Stimulated activated naive B cell treated with anti-CD40 and anti-IgM and Interleukin-4, amounts not matched to agents 10 μg/mL and 1 μg/mL and 100 μg/mL, for 72 hours (primary cell): ENCODE data around the gene ZNF174.

Experiments
- ATAC-seq, 2 donors: fragments of 150-1000 bp; cut with Tn5 transposase; replicated peaks; 2 replicates each; pipeline ENCODE4 v1.10.0; 2021; ENCODE audit warnings: moderate library complexity in 1 of 2
- DNase-seq: peaks from one replicate; pipeline ENCODE4 v3.0.0; 2021
- H3K27ac Mint-ChIP-seq: one replicate; pipeline ENCODE4 v1.8.0; 2022; ENCODE audit warnings: mild to moderate bottlenecking, mixed read lengths
- H3K27me3 Mint-ChIP-seq, 2 donors: one replicate each; pipeline ENCODE4 v1.8.0; 2022; ENCODE audit warnings: mixed read lengths in 2 of 2
- H3K36me3 Mint-ChIP-seq, 2 donors: one replicate each; pipeline ENCODE4 v1.8.0; 2022; ENCODE audit warnings: mixed read lengths in 2 of 2, mild to moderate bottlenecking in 1 of 2
- H3K4me1 Mint-ChIP-seq, 2 donors: one replicate each; pipeline ENCODE4 v1.8.0; 2022; ENCODE audit warnings: mixed read lengths in 2 of 2, mild to moderate bottlenecking in 1 of 2
- H3K4me3 Mint-ChIP-seq, 2 donors: one replicate each; pipeline ENCODE4 v1.8.0; 2022; ENCODE audit warnings: mild to moderate bottlenecking in 2 of 2, mixed read lengths in 2 of 2, moderate library complexity in 1 of 2
- H3K9me3 Mint-ChIP-seq, 2 donors: one replicate each; pipeline ENCODE4 v1.8.0; 2022; ENCODE audit warnings: mixed read lengths in 2 of 2, mild to moderate bottlenecking in 1 of 2

ZNF174 gene

DNA sequence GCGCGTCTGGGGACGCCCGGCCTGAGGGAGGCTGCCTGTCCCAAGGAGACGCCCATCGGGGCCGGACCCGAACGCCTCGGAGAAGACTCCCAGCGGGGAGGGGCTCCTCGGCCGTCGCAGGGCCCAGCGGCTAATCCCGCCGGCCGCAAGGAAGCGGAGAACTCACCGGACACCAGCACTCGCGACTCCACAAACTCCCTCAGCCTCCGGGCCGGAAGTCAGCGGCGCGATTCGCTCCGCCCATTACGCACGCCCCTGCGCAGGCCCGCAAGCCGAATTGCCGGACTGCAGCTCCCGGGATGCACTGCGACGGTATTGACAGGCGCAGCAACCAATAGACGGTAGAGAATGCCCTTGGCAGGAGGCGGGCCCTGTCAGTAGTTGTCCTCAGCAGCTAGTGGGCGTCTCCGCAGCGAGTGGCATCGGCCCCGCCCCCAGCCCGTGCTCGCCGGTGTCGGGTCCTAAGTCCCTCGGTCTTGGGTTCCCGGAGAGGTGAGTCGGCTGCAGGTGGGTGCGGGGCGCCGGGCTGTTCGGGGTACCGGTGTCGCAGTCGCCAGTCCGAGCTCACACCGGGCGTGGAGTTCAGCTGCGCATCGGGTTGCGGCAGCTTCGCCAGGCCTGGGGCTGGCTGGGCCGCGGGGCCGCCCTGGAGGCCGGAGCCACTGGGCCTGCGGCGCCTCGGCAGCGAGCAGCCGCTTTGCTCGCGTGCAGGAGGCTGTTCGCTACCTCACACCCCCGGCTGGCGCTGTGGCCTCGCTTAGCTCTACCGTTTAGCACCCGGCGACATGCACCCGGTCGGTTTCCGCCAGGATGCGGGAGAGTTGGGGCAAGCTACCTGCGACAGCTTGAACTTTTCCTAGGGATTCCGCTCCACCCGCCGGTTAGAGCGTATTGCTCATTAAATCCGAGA lies at the start of gene ZNF174, which contains the start of gene ZSCAN32:
Gene ZNF174 (plus strand): TSS at position 437 of the 910 bp plus-strand sequence. CDS start 790 bp downstream, outside the sequence.
Gene ZSCAN32 (minus strand): TSS at position 226 of the 910 bp plus-strand sequence. CDS start 3,447 bp downstream, outside the sequence.
- DNase-seq: peak; percentile 99
- Mint-ChIP-seq H3K4me1 (peaks cover 29 to 40% of the 10 kb centered on the region in 2 donors), H3K27me3 (no peaks in the 10 kb centered on the region), H3K36me3 (peaks cover 54 to 66% of the 10 kb centered on the region in 2 donors), H3K4me3 (peak within 1 kb of the TSS; percentile 96 to 98), H3K27ac (peak within 1 kb of the TSS; percentile 95), H3K9me3 (peaks cover 7 to 21% of the 10 kb centered on the region in 2 donors)
- ATAC-seq: peak; percentile 97

DNA sequence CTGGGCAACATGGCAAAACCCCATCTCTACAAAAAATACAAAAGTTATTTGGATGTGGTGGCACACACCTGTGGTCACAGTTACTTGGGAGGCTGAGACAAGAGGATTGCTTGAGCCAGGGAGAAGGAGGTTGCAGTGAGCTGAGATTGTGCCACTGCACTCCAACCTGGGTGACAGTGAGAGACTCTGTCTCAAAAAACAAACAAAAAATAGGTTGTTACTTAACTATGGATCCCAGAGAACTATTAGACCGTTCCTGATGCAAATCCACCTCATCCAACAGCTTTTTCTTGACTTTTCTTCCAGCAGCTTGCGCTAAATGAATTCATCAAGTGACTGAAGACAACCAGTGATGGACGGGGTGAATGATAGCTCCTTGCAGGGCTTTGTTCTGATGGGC lies 45.4 kb upstream of the ZNF174 start, which contains the start of gene OR2C1:
Gene OR2C1 (plus strand): TSS at position 301 of the 400 bp plus-strand sequence. CDS start 52 bp downstream, at position 353.
- no peak within 1 kb of the TSS for H3K27ac Mint-ChIP-seq
- H3K27me3 Mint-ChIP-seq: peaks cover 11 to 18% of the 10 kb centered on the region in 2 donors
- peaks cover 22 to 36% of the 10 kb centered on the region in 2 donors for H3K36me3 Mint-ChIP-seq

DNA sequence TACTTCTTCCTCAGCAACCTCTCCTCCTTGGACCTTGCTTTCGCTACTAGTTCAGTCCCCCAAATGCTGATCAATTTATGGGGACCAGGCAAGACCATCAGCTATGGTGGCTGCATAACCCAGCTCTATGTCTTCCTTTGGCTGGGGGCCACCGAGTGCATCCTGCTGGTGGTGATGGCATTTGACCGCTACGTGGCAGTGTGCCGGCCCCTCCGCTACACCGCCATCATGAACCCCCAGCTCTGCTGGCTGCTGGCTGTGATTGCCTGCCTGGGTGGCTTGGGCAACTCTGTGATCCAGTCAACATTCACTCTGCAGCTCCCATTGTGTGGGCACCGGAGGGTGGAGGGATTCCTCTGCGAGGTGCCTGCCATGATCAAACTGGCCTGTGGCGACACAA lies 44.9 kb upstream of the ZNF174 start:
- Mint-ChIP-seq H3K9me3 (peaks cover 13 to 15% of the 10 kb centered on the region in 2 donors), H3K4me3 (no peak overlapping the region), H3K4me1 (peaks cover 0 to 3% of the 10 kb centered on the region in 2 donors), H3K27ac (no peak overlapping the region), H3K27me3 (peaks cover 15 to 21% of the 10 kb centered on the region in 2 donors), H3K36me3 (peaks cover 22 to 38% of the 10 kb centered on the region in 2 donors)
- ATAC-seq (no peak), DNase-seq (no peak)

More for the DNA sequence above, 45.4 kb upstream of the ZNF174 start, which contains the start of gene OR2C1:
- no peak within 1 kb of the TSS for H3K4me3 Mint-ChIP-seq
- peaks cover 12 to 13% of the 10 kb centered on the region in 2 donors for H3K9me3 Mint-ChIP-seq
- H3K4me1 Mint-ChIP-seq: peaks cover 0 to 3% of the 10 kb centered on the region in 2 donors
- DNase-seq (no peak), ATAC-seq (no peak)

DNA sequence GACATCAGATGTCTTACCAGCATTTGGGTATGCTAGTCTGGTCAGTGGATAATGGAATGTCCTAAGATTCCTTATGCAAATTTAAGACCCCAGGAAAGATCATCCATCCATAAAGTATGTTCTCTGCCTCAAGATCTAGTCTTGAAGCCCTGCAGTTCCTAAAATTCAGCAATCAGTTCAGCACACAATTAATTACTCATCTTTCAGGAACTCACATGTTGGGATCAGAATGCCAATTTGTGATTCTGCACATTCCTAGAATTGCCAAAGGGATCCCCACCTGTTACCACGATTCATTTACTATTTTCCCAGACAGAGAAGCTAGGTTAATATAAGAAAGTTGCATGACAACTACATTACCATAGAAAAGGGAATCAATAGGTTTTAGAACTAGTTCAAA lies 42.1 kb upstream of the ZNF174 start:
- Mint-ChIP-seq H3K4me1 (no peaks in the 10 kb centered on the region), H3K4me3 (no peak overlapping the region), H3K27me3 (peaks cover 24 to 38% of the 10 kb centered on the region in 2 donors), H3K27ac (no peak overlapping the region), H3K36me3 (peaks cover 15 to 38% of the 10 kb centered on the region in 2 donors), H3K9me3 (peaks cover 15 to 17% of the 10 kb centered on the region in 2 donors)
- ATAC-seq (no peak), DNase-seq (no peak)

DNA sequence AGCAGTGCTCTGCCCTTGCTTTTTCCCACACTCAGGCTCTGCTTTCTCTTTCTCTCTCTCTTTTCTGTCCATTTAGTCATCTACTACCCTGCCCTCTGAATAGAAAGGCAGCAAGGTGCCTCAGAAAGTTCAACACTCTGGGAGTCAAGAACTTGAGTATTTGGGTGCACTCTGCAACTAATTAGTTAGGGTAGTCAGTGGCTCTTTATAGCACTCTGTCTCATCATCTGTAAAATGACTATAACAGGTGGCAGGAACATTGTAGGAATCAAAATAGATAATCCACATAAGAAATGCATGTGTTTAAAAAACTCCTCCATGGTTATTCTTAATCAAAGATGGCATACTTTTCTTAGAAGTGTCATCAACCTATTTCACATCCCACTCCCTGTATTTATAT lies 38.1 kb upstream of the ZNF174 start:
- ATAC-seq (no peak), DNase-seq (no peak)
- peaks cover 7 to 9% of the 10 kb centered on the region in 2 donors for H3K4me1 Mint-ChIP-seq
- H3K9me3 Mint-ChIP-seq: peaks cover 15 to 21% of the 10 kb centered on the region in 2 donors
- no peak overlapping the region for H3K27ac Mint-ChIP-seq
- H3K27me3 Mint-ChIP-seq: peaks cover 24 to 38% of the 10 kb centered on the region in 2 donors
- H3K36me3 Mint-ChIP-seq: peaks cover 21 to 35% of the 10 kb centered on the region in 2 donors
- H3K4me3 Mint-ChIP-seq: no peak overlapping the region

DNA sequence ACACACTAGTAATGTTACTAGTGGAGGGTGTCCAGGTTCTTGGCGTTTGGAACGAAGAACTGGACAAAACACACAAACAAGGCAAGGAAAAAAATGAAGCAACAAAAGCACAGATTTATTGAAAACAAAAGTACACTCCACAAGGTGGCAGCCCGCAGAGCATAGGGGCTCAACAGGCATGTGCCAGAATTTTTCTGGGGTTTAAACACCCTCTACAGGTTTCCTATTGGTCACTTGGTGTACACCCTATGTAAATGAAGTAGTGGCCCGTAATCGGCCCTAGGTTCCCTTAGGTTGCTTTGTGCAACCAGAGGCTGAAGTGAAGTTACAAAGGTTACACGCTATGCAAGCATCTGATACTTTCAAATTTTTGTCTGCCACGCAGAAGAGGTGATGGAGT lies 37.2 kb upstream of the ZNF174 start:
- peaks cover 22 to 37% of the 10 kb centered on the region in 2 donors for H3K27me3 Mint-ChIP-seq
- H3K27ac Mint-ChIP-seq: no peak overlapping the region
- ATAC-seq: no peak
- DNase-seq: no peak
- peaks cover 15 to 21% of the 10 kb centered on the region in 2 donors for H3K9me3 Mint-ChIP-seq
- peaks cover 21 to 35% of the 10 kb centered on the region in 2 donors for H3K36me3 Mint-ChIP-seq
- peaks cover 7 to 9% of the 10 kb centered on the region in 2 donors for H3K4me1 Mint-ChIP-seq
- no peak overlapping the region for H3K4me3 Mint-ChIP-seq

DNA sequence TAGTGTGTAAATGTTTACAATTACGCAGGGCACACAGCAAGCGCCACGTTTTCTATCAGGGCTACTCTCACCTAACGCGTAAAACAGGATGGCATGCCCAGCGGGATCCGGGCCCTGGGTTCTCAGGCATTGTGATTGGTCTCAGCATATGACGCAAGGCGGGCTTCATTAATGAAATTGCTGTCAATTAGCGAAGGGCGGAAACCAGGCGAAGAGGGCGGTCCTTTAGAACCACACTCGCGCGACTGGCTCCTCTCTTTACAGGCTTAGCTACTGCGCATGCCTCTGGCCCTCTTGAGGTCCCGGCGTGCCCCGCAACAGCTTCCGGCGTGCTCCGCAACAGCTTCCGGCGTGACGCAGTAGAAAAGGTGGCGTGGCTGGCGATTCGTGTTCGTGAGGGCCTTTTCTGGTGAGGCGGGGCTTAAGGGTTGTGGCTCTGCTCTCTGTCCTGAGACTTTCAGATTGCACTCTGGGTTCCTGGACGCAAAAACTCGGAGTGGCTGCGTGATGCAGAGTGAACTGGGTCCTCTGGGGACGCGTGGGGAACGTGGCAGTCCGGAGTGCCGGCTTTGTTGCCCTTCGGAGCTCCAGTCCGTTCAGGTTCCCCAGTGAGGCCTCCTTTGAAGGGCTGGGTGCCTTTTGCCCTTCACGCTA lies 36.1 kb upstream of the ZNF174 start:
- Mint-ChIP-seq H3K27ac (peak overlapping the region; percentile 98), H3K9me3 (peaks cover 14 to 20% of the 10 kb centered on the region in 2 donors), H3K4me1 (peaks cover 7 to 9% of the 10 kb centered on the region in 2 donors), H3K27me3 (peaks cover 20 to 27% of the 10 kb centered on the region in 2 donors), H3K4me3 (peak overlapping the region; percentile 88 to 89), H3K36me3 (peaks cover 21 to 35% of the 10 kb centered on the region in 2 donors)
- ATAC-seq: peak; percentile 96 to 99
- DNase-seq: peak; percentile 89

DNA sequence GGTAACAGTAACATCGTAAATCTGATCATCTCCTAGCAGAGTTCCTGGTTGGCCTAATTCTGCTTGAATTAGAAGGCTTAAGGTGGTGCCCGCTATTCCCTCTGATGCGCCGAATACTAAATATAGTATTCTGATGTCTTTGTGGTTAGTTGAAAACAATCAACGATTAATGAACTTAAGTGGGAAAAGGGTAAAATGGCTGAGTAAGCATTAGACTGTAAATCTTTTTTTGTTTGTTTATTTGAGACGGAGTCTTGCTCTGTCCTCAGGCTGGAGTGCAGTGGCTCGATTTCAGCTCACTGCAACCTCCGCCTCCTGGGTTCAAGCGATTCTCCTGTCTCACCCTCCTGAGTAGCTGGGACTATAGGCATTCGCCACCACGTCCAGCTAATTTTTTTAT lies 31.9 kb upstream of the ZNF174 start:
- H3K27me3 Mint-ChIP-seq: no peaks in the 10 kb centered on the region

DNA sequence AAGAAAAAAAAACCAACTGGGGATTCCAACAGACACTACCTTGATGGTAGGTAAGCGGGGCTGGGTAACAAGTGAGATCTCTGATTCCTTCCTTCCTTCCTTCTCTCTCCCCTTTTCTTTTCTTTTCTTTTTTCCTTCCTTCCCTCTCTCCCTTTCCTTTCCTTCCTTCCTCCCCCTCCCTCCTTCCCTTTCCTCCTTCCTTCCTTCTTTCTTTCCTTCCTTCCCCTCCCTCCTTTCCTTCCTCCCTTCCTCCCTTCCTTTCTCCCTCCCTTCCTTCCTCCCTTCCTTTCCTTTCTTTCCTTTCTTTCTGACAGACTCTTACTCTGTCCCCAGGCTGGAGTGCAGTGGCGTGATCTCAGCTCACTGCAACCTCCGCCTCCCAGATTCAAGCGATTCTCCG lies 25.3 kb upstream of the ZNF174 start:
- Mint-ChIP-seq H3K4me3 (no peak overlapping the region), H3K27ac (no peak overlapping the region), H3K27me3 (no peaks in the 10 kb centered on the region), H3K4me1 (peaks cover 0 to 4% of the 10 kb centered on the region in 2 donors), H3K36me3 (peaks cover 63 to 67% of the 10 kb centered on the region in 2 donors), H3K9me3 (peaks cover 29 to 32% of the 10 kb centered on the region in 2 donors)
- no peak for DNase-seq
- no peak for ATAC-seq

More for the DNA sequence above, 31.9 kb upstream of the ZNF174 start:
- ATAC-seq: no peak
- Mint-ChIP-seq H3K4me1 (peaks cover 7 to 11% of the 10 kb centered on the region in 2 donors), H3K36me3 (peaks cover 26 to 34% of the 10 kb centered on the region in 2 donors), H3K9me3 (peaks cover 4 to 14% of the 10 kb centered on the region in 2 donors), H3K4me3 (no peak overlapping the region), H3K27ac (no peak overlapping the region)
- DNase-seq: no peak

DNA sequence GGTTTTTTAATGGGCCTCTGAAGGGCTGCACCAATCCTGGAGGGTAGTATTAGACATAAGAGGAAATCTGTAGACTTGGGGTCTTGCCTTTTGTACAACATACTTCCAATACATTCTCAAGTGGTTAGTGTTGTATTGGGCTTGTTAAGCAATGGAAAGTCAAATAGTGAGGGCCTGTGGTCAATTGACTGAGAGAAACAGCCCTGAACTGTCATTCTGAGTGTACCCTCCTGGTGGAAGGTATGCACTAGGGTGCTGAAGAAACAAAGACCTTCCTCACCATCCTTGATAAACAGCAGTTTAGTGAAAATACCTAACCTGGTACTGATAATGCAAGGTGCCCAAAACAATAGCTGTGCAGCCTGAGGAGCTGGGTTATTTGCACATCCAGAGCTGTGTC lies 23.1 kb upstream of the ZNF174 start:
- ATAC-seq: no peak
- Mint-ChIP-seq H3K4me1 (peaks cover 0 to 4% of the 10 kb centered on the region in 2 donors), H3K36me3 (peaks cover 78 to 86% of the 10 kb centered on the region in 2 donors), H3K9me3 (peaks cover 38 to 39% of the 10 kb centered on the region in 2 donors), H3K4me3 (no peak overlapping the region), H3K27me3 (no peaks in the 10 kb centered on the region), H3K27ac (no peak overlapping the region)
- no peak for DNase-seq

DNA sequence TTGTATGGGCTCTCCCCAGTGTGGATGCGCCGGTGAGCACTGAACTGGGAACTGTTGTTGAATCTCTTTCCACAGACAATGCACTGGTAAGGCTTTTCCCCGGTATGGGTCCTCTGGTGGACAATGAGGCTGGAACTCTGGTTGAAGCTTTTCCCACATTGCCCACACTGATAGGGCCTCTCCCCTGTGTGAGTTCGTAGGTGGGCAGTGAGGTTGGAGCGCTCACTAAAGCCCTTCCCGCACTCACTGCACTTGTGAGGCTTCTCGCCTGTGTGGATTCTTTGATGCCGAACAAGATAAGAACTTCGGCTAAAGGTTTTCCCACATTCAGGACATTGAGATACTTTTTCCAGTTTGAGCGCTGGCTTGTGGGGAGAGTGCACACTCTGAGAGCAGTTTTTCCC lies 18.0 kb upstream of the ZNF174 start:
- Mint-ChIP-seq H3K27ac (no peak overlapping the region), H3K27me3 (no peaks in the 10 kb centered on the region), H3K4me1 (no peaks in the 10 kb centered on the region), H3K36me3 (peaks cover 87 to 92% of the 10 kb centered on the region in 2 donors), H3K4me3 (no peak overlapping the region), H3K9me3 (peaks cover 40 to 56% of the 10 kb centered on the region in 2 donors)
- DNase-seq (no peak), ATAC-seq (no peak)

DNA sequence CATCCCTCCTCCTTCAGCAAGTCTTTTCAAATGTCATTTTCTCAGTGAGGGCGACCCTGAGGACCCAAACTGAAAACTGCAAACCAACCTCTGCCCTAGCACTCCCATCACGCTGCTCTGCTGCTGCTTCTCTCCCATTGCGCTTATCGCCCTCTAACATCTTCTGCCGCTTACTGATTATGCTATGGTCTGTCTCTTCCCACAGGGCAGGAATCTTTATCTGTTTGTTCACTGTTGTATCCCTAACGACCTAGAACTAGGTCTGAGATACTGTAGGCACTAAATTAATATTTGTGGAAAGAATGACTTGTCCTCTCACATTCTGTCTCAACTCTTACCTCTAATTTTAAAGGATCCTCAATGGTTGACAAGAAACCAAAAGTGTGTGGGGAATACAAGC lies 12.7 kb upstream of the ZNF174 start:
- no peaks in the 10 kb centered on the region for H3K27me3 Mint-ChIP-seq
- H3K36me3 Mint-ChIP-seq: peaks cover 76 to 85% of the 10 kb centered on the region in 2 donors
- H3K4me1 Mint-ChIP-seq: peaks cover 3 to 10% of the 10 kb centered on the region in 2 donors
- DNase-seq (no peak), ATAC-seq (no peak)
- no peak overlapping the region for H3K4me3 Mint-ChIP-seq
- peaks cover 41 to 44% of the 10 kb centered on the region in 2 donors for H3K9me3 Mint-ChIP-seq
- H3K27ac Mint-ChIP-seq: no peak overlapping the region

DNA sequence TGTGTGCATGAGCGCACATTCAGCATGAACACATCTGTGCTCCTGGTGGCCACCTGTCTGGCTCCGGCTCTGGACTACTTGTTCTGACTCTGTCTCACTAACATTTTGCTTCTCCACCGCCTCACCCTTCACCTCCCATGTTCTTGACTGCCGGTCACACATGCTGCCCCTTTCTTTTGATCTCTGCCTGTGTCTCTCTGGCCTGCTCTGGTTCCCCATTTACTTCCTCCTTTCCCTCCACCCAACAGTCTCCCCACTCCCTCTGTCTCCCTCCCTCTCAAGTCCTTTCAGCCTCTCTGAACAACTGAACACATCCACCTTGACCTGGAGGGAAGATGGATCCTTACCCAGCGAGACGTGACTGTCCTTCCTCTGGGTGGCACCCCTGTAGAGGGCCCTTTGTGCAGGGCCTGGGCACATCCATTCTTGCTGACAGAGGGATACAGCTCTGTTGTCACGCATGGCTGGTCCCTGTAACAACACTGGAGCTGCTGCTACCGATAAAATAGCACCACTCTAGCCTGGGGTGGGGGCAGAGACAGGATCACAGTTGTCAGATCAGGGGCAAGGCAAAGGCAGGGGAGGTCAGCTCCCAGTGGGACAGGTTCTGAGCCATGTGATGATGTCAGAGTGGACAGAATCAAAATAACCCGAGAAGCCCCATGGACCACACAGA lies 11.2 kb upstream of the ZNF174 start:
- DNase-seq (no peak), ATAC-seq (no peak)
- no peak overlapping the region for H3K4me3 Mint-ChIP-seq
- peaks cover 72 to 85% of the 10 kb centered on the region in 2 donors for H3K36me3 Mint-ChIP-seq
- H3K4me1 Mint-ChIP-seq: peaks cover 9 to 17% of the 10 kb centered on the region in 2 donors
- peak overlapping the region; percentile 60 for H3K27ac Mint-ChIP-seq
- no peaks in the 10 kb centered on the region for H3K27me3 Mint-ChIP-seq
- H3K9me3 Mint-ChIP-seq: peaks cover 37 to 38% of the 10 kb centered on the region in 2 donors
